ENCODE data around the gene KRT14. TPM values are rescaled to one million over a fixed set of nuclear protein-coding genes. Genes with fewer than 3 reads are reported as not detected.
"Not testable (repeated sequence)": the region's sequence is repeated elsewhere in the genome, so short reads cannot be mapped to it uniquely, and the experiment has no call there.

Gene KRT14
- total RNA-seq, 1 experiment from 2014 or later: not detected

GRCh38 chr17:41585301-41586056 is 1.2 kb downstream of the KRT14 start:
- in situ Hi-C loops (cut with HindIII; ENCODE audit: low pct_unique_long_range_greater_than_20kb, low sequenced_read_pairs): no loop called here
- no peak for DNase-seq (ENCODE audit: low read depth, low spot score)

GRCh38 chr17:41584331-41584927 is 2.3 kb downstream of the KRT14 start:
- in situ Hi-C loops (cut with HindIII; ENCODE audit: low pct_unique_long_range_greater_than_20kb, low sequenced_read_pairs): not testable (repeated sequence)
- peak; percentile 74 for DNase-seq (ENCODE audit: low read depth, low spot score)

GRCh38 chr17:41583137-41584127 is 3.3 kb downstream of the KRT14 start:
- DNase-seq (ENCODE audit: low read depth, low spot score): no peak
- in situ Hi-C loops (cut with HindIII; ENCODE audit: low pct_unique_long_range_greater_than_20kb, low sequenced_read_pairs): no loop called here

GRCh38 chr17:41582061-41582968 is 4.4 kb downstream of the KRT14 start:
- in situ Hi-C loops (cut with HindIII; ENCODE audit: low pct_unique_long_range_greater_than_20kb, low sequenced_read_pairs): not testable (repeated sequence)

GRCh38 chr17:41581366-41582060 is 5.2 kb downstream of the KRT14 start:
- in situ Hi-C loops (cut with HindIII; ENCODE audit: low pct_unique_long_range_greater_than_20kb, low sequenced_read_pairs): no loop called here
- no peak for DNase-seq (ENCODE audit: low read depth, low spot score)

More at GRCh38 chr17:41582061-41582968, 4.4 kb downstream of the KRT14 start:
- DNase-seq (ENCODE audit: low read depth, low spot score): not testable (repeated sequence)

GRCh38 chr17:41580687-41581365 is 5.9 kb downstream of the KRT14 start:
- in situ Hi-C loops (cut with HindIII; ENCODE audit: low pct_unique_long_range_greater_than_20kb, low sequenced_read_pairs): no loop called here

GRCh38 chr17:41580244-41580575 is 6.5 kb downstream of the KRT14 start:
- in situ Hi-C loops (cut with HindIII; ENCODE audit: low pct_unique_long_range_greater_than_20kb, low sequenced_read_pairs): no loop called here
- no peak for DNase-seq (ENCODE audit: low read depth, low spot score)

More at GRCh38 chr17:41580687-41581365, 5.9 kb downstream of the KRT14 start:
- DNase-seq (ENCODE audit: low read depth, low spot score): no peak

GRCh38 chr17:41579484-41580243 is 7.0 kb downstream of the KRT14 start:
- peak; percentile 93 for DNase-seq (ENCODE audit: low read depth, low spot score)
- in situ Hi-C loops (cut with HindIII; ENCODE audit: low pct_unique_long_range_greater_than_20kb, low sequenced_read_pairs): no loop called here

GRCh38 chr17:41578971-41579370 is 7.7 kb downstream of the KRT14 start:
- DNase-seq (ENCODE audit: low read depth, low spot score): no peak
- in situ Hi-C loops (cut with HindIII; ENCODE audit: low pct_unique_long_range_greater_than_20kb, low sequenced_read_pairs): no loop called here

- in situ Hi-C loops (cut with HindIII; ENCODE audit: low pct_unique_long_range_greater_than_20kb, low sequenced_read_pairs): no loop called here
- DNase-seq (ENCODE audit: low read depth, low spot score): no peak
These were observed 8.2 kb downstream of the KRT14 start for GRCh38 chr17:41578538-41578937.

- in situ Hi-C loops (cut with HindIII; ENCODE audit: low pct_unique_long_range_greater_than_20kb, low sequenced_read_pairs); DNase-seq (ENCODE audit: low read depth, low spot score): not testable (repeated sequence)
These were observed 10.0 kb downstream of the KRT14 start for GRCh38 chr17:41576740-41577139.

- in situ Hi-C loops (cut with HindIII; ENCODE audit: low pct_unique_long_range_greater_than_20kb, low sequenced_read_pairs): no loop called here
- DNase-seq (ENCODE audit: low read depth, low spot score): no peak
These were observed 11.4 kb downstream of the KRT14 start for GRCh38 chr17:41575336-41575735.

- DNase-seq (ENCODE audit: low read depth, low spot score): no peak
- in situ Hi-C loops (cut with HindIII; ENCODE audit: low pct_unique_long_range_greater_than_20kb, low sequenced_read_pairs): no loop called here
These were observed 14.9 kb downstream of the KRT14 start, which contains the start of gene KRT9 for GRCh38 chr17:41571561-41572434. TSS of gene KRT9 (minus strand) at chr17:41572059. CDS start at chr17:41571992, 67 bp downstream.

GRCh38 chr17:41567317-41567716 is 19.4 kb downstream of the KRT14 start:
- no peak for DNase-seq (ENCODE audit: low read depth, low spot score)
- in situ Hi-C loops (cut with HindIII; ENCODE audit: low pct_unique_long_range_greater_than_20kb, low sequenced_read_pairs): no loop called here

- DNase-seq (ENCODE audit: low read depth, low spot score): no peak
- in situ Hi-C loops (cut with HindIII; ENCODE audit: low pct_unique_long_range_greater_than_20kb, low sequenced_read_pairs): no loop called here
These were observed 21.4 kb downstream of the KRT14 start for GRCh38 chr17:41565338-41565737.
